Measurements from ENCODE around the gene FAM193A. TPM values are rescaled to one million over a fixed set of nuclear protein-coding genes. Genes with fewer than 3 reads are reported as not detected.
"Not testable (repeated sequence)": the region's sequence is repeated elsewhere in the genome, so short reads cannot be mapped to it uniquely, and the experiment has no call there.

Gene FAM193A
- total RNA-seq, 2 experiments from 2014 or later, result 20.1 to 20.4 TPM

DNA sequence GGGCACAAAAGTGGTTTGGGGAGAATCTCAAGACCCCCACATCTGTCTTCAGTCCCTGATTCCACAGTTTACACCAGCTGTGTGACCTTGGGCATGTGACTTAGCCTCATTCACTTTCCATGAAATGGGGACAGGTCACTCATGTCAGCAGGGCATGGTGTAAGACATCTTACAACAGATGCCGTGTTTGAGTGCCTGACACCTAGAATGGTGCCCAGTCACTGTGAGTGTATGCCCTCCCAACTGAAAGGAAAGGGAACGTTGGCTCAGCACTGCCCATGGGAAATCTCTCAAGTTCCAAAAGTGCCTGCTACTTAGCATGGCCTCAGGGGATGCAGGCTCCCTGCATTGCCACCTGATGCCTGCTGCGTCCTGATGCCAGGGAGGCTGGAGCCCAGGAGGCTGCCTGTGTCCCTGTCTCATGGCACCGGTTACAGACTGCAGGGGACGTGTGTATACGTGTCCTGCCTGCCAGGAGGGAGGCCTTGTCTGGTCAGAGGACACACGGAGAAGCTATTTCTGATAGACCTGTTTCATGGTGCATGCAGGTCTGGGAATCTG lies 35.3 kb upstream of the FAM193A start:
- Mint-ChIP-seq H3K4me3 (no peak overlapping the region), H3K4me1 (ENCODE audit: low read depth) (peaks cover 7% of the 10 kb centered on the region), H3K9me3 (no peaks in the 10 kb centered on the region), H3K27me3 (ENCODE audit: low read depth) (no peaks in the 10 kb centered on the region), H3K27ac (peak overlapping the region; percentile 55), H3K36me3 (ENCODE audit: low read depth) (peaks cover 43% of the 10 kb centered on the region)
- intact Hi-C loops (cut with micrococcal nuclease), result no loop called here
- CTCF ChIA-PET, result no interaction called here
- no peak for DNase-seq

DNA sequence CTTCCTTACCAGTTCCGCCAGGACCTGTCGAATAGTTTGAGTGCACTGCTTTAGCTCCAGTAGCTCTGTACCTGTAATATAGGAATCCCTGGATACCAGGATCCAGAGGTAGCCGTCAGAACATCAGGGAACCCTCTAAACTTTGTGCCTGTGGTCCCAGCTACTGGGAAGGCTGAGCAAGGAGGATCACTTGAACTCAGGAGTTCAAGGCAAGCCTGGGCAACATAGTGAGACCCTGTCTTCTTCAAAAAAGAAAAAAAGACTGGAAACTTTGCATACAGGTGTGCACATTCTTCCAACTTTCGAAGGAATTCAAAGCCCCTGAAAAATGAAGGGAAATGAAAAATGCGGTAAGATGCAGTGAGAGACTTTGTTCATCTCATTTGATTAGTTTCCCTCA lies 32.6 kb upstream of the FAM193A start:
- Mint-ChIP-seq H3K27ac (no peak overlapping the region), H3K36me3 (ENCODE audit: low read depth) (peaks cover 39% of the 10 kb centered on the region), H3K4me3 (no peak overlapping the region), H3K27me3 (ENCODE audit: low read depth) (no peaks in the 10 kb centered on the region), H3K4me1 (ENCODE audit: low read depth) (peaks cover 7% of the 10 kb centered on the region), H3K9me3 (no peaks in the 10 kb centered on the region)
- intact Hi-C loops (cut with micrococcal nuclease), result no loop called here
- CTCF ChIA-PET, result interaction anchor here (0.8 kb wide), 1 partner anchor 35 kb away, joined by 3 read pairs; the partner anchor contains the start of gene RNF4
- no peak for DNase-seq

DNA sequence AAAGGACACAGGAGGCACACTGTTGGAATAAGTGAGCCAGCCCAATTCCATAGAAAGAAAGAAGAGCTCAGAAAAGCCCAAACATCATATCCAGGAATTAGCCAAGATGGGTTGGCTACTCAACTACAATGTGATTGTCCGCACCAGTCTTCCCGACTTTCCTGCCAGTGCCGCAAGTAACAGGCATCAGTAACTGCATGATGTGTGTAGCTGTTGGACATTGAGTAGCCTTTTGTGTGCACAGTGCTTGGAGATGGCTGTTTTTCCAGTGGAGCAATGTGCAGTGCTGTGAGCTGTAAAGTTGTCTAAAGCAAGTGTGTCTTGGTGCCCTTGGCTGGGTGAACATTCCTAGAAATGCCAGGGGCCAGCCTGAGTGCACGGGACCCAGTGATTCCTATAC lies 29.2 kb upstream of the FAM193A start:
- H3K36me3 Mint-ChIP-seq (ENCODE audit: low read depth), result peaks cover 33% of the 10 kb centered on the region
- H3K4me1 Mint-ChIP-seq (ENCODE audit: low read depth), result peaks cover 2% of the 10 kb centered on the region
- H3K4me3 Mint-ChIP-seq, result no peak overlapping the region
- intact Hi-C loops (cut with micrococcal nuclease), result no loop called here
- no peaks in the 10 kb centered on the region for H3K9me3 Mint-ChIP-seq
- no peaks in the 10 kb centered on the region for H3K27me3 Mint-ChIP-seq (ENCODE audit: low read depth)
- no peak for DNase-seq
- H3K27ac Mint-ChIP-seq, result no peak overlapping the region
- CTCF ChIA-PET, result no interaction called here

DNA sequence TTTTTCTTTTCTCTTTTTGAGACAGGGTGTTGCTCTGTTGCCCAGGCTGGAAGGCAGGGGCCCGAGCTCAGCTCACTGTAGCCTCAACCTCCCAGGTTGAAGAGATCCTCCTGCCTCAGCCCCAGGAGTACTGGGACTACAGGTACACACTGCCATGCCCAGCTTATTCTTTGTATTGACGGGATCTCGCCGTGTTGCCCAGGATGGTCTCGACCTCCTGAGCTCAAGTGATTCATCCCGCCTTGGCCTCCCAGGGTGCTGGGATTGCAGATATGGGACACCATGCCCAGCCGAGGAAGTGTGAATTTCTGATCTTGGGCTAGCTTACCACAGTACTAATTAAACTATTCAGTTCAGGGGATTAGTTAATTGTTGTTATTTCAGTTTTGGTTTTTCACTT lies 28.6 kb upstream of the FAM193A start:
- peaks cover 34% of the 10 kb centered on the region for H3K36me3 Mint-ChIP-seq (ENCODE audit: low read depth)
- CTCF ChIA-PET, result no interaction called here
- H3K9me3 Mint-ChIP-seq, result no peaks in the 10 kb centered on the region
- no peak overlapping the region for H3K4me3 Mint-ChIP-seq
- H3K27me3 Mint-ChIP-seq (ENCODE audit: low read depth), result no peaks in the 10 kb centered on the region
- no peak for DNase-seq
- H3K4me1 Mint-ChIP-seq (ENCODE audit: low read depth), result peaks cover 2% of the 10 kb centered on the region
- H3K27ac Mint-ChIP-seq, result peak overlapping the region; percentile 7
- intact Hi-C loops (cut with micrococcal nuclease), result no loop called here

DNA sequence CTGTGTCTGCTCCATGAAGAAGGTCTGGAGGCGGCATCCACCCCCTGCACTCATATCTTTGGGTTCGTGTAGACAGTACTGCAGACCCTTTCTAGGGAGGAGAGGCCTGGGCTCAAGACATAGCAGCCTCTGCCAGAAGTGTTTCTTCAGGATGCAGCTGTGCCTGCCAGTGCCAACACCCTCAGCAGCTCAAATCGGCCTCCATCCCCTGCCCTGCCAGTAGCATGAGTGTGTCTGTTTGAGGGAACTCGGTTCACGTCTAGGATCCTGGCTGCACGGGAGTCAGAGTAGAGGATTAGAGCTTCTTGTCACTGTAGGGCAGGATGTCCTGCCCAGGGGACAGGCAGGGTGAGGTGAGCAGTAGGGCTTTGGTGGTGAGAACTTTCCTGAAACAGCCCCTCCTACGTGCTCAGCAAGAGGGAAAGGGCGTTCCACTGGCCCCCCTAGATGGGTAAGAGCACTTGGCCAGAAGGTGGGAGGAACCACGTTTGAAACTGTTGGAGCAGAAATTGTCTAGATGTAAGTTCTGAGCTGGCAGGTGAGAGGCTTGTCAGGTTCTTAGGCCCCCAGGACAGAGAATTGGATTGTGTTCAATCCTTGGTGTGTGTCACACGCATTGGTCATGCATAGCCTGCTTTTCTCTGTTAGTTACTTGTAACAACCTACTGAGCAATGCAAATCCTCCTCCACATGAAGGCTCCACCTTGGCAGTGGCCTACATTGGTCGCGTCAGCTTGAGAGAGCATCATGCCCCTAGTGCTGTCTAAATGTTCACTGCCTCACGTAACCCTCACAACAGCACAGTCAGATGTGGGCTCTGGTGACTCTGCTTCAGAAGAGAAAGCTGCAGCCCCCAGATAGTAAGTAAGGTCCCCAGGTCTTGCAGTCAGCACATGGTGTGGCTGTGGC lies 25.8 kb upstream of the FAM193A start:
- H3K4me3 Mint-ChIP-seq, result no peak overlapping the region
- no peak for DNase-seq
- intact Hi-C loops (cut with micrococcal nuclease), result no loop called here
- no peaks in the 10 kb centered on the region for H3K9me3 Mint-ChIP-seq
- CTCF ChIA-PET, result no interaction called here
- H3K27ac Mint-ChIP-seq, result peak overlapping the region; percentile 41
- no peaks in the 10 kb centered on the region for H3K27me3 Mint-ChIP-seq (ENCODE audit: low read depth)
- peaks cover 2% of the 10 kb centered on the region for H3K4me1 Mint-ChIP-seq (ENCODE audit: low read depth)
- H3K36me3 Mint-ChIP-seq (ENCODE audit: low read depth), result peaks cover 43% of the 10 kb centered on the region

DNA sequence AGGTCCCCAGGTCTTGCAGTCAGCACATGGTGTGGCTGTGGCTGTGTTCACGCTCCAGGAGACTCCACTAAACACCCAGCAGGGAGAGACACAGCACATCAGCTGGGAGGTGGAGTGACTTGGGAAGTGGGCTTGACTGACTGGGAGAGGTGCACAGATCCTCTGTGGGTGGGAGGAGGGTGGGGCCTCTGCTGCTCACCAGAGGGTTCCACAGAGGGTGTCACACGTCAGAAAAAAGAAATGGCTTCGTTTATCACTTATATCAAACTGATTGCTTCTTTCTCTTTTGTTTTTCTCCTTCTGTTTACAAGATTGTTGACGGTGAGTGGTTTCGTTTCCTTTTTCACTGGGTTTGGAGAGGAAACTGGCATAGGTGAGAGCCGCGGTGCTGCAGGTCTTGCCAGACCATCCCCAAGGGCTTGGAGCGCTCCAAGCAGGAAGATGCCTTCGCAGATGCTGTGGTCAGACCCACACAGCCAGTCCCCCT lies 24.8 kb upstream of the FAM193A start:
- CTCF ChIA-PET, result interaction anchor here (0.6 kb wide), 1 partner anchor 253 kb away, joined by 3 read pairs; no protein-coding TSS in a partner anchor
- H3K27ac Mint-ChIP-seq, result no peak overlapping the region
- H3K36me3 Mint-ChIP-seq (ENCODE audit: low read depth), result peaks cover 44% of the 10 kb centered on the region
- no peak for DNase-seq
- intact Hi-C loops (cut with micrococcal nuclease), result no loop called here
- H3K9me3 Mint-ChIP-seq, result no peaks in the 10 kb centered on the region
- no peak overlapping the region for H3K4me3 Mint-ChIP-seq
- no peaks in the 10 kb centered on the region for H3K27me3 Mint-ChIP-seq (ENCODE audit: low read depth)
- no peaks in the 10 kb centered on the region for H3K4me1 Mint-ChIP-seq (ENCODE audit: low read depth)

DNA sequence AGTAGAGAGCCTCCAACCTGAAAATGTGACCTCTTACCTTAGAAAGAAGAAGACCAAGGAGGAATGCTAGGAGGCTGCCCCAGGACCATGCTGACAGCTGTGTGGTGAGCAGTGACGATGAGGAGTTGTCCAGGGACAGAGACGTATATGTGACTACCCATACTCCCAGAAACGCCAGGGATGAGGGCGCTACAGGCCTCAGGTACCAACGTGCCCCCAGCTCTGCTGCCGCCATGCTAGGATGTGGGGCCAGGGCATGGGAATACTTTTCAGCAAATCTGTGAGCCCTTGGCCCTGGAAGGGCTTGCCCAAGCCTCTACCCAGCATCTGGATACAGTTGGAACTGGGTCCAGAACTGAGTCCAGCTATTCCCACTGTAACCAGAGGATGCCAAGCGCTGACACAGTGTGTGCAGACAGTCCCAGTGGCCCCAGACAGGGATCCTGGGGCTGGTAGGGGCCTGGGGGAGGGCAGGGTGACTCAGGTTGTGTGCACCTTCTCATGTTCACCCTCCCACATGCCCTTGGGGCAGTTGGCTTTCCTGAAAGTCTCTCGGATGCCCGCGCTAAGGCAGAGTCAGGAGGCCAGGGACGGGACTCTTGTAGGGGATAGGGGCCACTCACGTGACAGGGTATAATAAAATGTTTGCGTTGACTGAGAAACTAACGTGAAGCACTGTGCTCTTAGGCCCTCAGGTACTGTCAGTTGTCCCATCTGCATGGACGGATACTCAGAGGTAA lies 23.9 kb upstream of the FAM193A start:
- DNase-seq, result no peak
- Mint-ChIP-seq H3K4me1 (ENCODE audit: low read depth) (no peaks in the 10 kb centered on the region), H3K9me3 (no peaks in the 10 kb centered on the region), H3K27ac (no peak overlapping the region), H3K27me3 (ENCODE audit: low read depth) (no peaks in the 10 kb centered on the region), H3K4me3 (no peak overlapping the region), H3K36me3 (ENCODE audit: low read depth) (peaks cover 44% of the 10 kb centered on the region)
- intact Hi-C loops (cut with micrococcal nuclease), result no loop called here
- CTCF ChIA-PET, result no interaction called here

DNA sequence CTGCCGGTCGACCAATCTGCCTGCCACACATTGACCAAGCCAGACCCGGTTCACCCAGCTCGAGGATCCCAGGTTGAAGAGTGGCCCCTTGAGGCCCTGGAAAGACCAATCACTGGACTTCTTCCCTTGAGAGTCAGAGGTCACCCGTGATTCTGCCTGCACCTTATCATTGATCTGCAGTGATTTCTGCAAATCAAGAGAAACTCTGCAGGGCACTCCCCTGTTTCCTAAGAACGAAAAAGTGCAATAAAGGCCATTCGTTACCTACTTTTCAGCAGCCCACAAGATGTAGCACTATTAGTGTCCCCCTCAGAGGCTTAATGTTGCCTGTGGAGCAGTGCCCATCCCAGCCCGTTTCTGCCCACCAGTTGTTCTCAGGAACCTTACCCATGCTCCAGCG lies 22.3 kb upstream of the FAM193A start:
- peaks cover 37% of the 10 kb centered on the region for H3K36me3 Mint-ChIP-seq (ENCODE audit: low read depth)
- CTCF ChIA-PET; H3K27ac Mint-ChIP-seq; H3K4me1 Mint-ChIP-seq (ENCODE audit: low read depth); intact Hi-C loops (cut with micrococcal nuclease); DNase-seq; H3K4me3 Mint-ChIP-seq; H3K27me3 Mint-ChIP-seq (ENCODE audit: low read depth); H3K9me3 Mint-ChIP-seq: not testable (repeated sequence)

DNA sequence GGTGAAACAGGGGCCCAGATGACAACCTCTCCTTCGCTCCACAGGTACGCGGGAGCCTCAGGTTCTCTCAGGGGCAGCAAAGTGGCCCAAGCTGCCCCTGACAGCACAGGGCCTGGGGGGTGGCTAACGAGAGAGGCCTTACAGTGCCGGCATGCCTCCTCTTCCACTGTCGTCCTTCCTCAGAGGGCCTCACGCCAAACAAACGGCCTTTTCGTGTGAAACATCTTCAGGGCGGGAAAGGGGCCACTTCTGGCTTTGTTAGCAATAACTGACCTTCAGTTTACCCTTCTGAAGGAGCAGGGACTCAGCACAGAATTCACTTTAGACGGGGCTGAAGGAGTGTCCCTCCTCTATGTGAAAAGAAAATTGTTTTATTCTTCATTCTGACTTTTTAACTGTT lies 21.5 kb upstream of the FAM193A start:
- DNase-seq; H3K27ac Mint-ChIP-seq; H3K9me3 Mint-ChIP-seq; H3K27me3 Mint-ChIP-seq (ENCODE audit: low read depth); H3K4me3 Mint-ChIP-seq; CTCF ChIA-PET; H3K4me1 Mint-ChIP-seq (ENCODE audit: low read depth); intact Hi-C loops (cut with micrococcal nuclease): not testable (repeated sequence)
- peaks cover 34% of the 10 kb centered on the region for H3K36me3 Mint-ChIP-seq (ENCODE audit: low read depth)

DNA sequence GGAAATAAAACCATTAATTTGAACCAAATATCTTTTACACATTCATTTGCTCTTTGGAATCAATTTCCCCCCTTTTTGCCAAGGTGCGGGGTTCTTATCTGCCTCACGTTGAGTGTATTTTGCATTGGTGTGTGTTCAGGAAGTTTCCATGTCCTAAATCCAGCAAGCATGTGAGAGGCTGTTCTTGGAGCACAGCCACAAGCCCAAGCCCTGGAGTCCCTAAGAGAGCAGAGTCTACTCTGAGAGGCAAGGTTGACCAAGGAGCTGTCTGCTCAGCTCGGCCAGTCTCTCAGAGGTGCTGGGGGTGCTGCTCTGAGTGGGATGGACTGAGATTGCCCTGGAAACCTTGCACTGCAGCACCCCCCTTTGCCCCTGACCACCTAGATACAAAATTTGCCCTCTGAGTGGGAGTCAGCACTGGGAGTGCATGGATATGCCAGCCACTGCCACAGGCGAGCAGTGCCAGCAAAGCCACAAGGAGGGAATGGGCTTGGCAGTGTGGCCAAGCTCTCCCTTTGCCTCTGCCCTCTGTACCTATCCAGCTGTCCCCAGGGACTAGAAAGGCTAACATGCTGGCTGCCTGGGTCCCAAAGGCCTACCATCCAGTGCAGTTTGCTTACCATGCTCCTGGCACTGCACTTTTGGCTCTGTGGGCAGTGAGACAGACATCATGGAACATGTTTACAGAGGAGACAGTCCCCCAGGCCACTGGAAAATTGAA lies 20.5 kb upstream of the FAM193A start:
- intact Hi-C loops (cut with micrococcal nuclease), result no loop called here
- peaks cover 33% of the 10 kb centered on the region for H3K36me3 Mint-ChIP-seq (ENCODE audit: low read depth)
- no peaks in the 10 kb centered on the region for H3K27me3 Mint-ChIP-seq (ENCODE audit: low read depth)
- no peaks in the 10 kb centered on the region for H3K9me3 Mint-ChIP-seq
- CTCF ChIA-PET, result no interaction called here
- H3K27ac Mint-ChIP-seq, result no peak overlapping the region
- no peaks in the 10 kb centered on the region for H3K4me1 Mint-ChIP-seq (ENCODE audit: low read depth)
- H3K4me3 Mint-ChIP-seq, result no peak overlapping the region
- no peak for DNase-seq

DNA sequence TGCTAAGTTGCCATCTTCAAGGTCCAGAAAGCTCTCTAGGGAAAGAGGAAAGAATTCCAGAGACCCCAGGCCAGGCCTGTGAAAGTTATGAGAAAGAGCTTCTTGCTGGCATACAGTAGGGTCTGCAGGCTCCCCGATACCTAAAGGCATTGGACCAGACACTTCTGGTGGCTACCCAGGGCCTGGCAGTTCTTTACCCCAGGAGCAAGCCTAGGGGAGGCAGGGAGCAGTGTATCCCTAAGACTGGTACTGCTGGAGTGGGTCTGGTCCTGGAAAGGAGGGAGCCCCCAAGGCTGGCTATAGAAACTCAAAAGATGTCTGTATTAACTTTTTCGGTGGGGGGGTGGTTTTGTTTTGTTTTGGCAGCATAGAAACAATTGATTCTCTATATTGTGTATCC lies 19.8 kb upstream of the FAM193A start:
- no peak overlapping the region for H3K27ac Mint-ChIP-seq
- no peaks in the 10 kb centered on the region for H3K27me3 Mint-ChIP-seq (ENCODE audit: low read depth)
- CTCF ChIA-PET, result no interaction called here

DNA sequence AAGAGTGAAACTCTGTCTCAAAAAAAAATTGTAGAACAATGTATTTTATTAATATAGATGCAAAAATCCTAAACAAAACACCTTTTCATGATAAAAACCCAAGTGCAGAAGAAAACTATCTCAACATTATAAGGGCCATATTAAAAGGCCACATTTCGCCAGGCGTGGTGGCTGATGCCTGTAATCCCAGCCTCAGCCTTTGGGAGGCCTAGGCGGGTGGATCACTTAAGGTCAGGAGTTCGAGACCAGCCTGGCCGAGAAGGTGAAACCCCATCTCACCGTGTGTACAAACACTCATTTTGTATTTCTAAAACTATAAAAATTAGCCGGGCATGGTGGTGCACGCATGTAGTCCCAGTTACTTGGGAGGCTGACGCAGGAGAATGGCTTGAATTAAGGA lies 9.9 kb upstream of the FAM193A start:
- Mint-ChIP-seq H3K4me1 (ENCODE audit: low read depth) (no peaks in the 10 kb centered on the region), H3K36me3 (ENCODE audit: low read depth) (no peaks in the 10 kb centered on the region), H3K4me3 (no peak overlapping the region), H3K27ac (no peak overlapping the region), H3K9me3 (no peaks in the 10 kb centered on the region), H3K27me3 (ENCODE audit: low read depth) (no peaks in the 10 kb centered on the region)
- CTCF ChIA-PET, result interaction anchor here (0.7 kb wide), 1 partner anchor 104 kb away, joined by 3 read pairs; no protein-coding TSS in a partner anchor
- intact Hi-C loops (cut with micrococcal nuclease), result no loop called here
- no peak for DNase-seq

More for the DNA sequence above, 19.8 kb upstream of the FAM193A start:
- intact Hi-C loops (cut with micrococcal nuclease), result no loop called here
- H3K9me3 Mint-ChIP-seq, result no peaks in the 10 kb centered on the region
- H3K4me1 Mint-ChIP-seq (ENCODE audit: low read depth), result no peaks in the 10 kb centered on the region
- peaks cover 33% of the 10 kb centered on the region for H3K36me3 Mint-ChIP-seq (ENCODE audit: low read depth)
- H3K4me3 Mint-ChIP-seq, result no peak overlapping the region
- DNase-seq, result no peak

Measured in activated naive CD4-positive, alpha-beta T cell treated with anti-CD3 and anti-CD28 coated beads for 36 hours (primary cell).